Measurements from ENCODE around the gene AKIP1. TPM values are rescaled to one million over a fixed set of nuclear protein-coding genes. Genes with fewer than 3 reads are reported as not detected.

Gene AKIP1
- total and polyA plus RNA-seq, 2 of the 8 experiments (the other 6 are each of a cell fraction or from before 2014, with no cell fraction given), result 17.8 to 29.6 TPM

DNA sequence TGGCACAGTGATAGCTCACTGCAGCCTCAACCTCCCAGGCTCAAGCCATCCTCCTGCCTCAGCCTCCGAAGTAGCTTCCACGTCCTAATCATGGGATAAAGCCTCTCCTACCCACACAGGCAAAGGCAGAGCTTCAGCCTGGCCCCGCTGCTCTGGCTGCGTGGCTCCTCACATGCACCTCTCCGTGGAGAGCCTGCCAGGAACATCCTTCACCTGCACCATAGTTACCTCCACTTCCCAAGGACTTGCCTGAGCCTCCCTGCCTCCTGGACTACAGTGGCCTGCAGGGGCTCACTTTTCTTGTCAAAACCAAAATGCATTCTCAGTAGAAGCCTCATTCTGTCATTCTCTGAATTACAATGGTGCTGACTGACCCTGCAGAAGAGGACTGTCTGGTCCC lies 15.2 kb downstream of the AKIP1 start (continued):
- TF ChIP-seq, protein P1, sequence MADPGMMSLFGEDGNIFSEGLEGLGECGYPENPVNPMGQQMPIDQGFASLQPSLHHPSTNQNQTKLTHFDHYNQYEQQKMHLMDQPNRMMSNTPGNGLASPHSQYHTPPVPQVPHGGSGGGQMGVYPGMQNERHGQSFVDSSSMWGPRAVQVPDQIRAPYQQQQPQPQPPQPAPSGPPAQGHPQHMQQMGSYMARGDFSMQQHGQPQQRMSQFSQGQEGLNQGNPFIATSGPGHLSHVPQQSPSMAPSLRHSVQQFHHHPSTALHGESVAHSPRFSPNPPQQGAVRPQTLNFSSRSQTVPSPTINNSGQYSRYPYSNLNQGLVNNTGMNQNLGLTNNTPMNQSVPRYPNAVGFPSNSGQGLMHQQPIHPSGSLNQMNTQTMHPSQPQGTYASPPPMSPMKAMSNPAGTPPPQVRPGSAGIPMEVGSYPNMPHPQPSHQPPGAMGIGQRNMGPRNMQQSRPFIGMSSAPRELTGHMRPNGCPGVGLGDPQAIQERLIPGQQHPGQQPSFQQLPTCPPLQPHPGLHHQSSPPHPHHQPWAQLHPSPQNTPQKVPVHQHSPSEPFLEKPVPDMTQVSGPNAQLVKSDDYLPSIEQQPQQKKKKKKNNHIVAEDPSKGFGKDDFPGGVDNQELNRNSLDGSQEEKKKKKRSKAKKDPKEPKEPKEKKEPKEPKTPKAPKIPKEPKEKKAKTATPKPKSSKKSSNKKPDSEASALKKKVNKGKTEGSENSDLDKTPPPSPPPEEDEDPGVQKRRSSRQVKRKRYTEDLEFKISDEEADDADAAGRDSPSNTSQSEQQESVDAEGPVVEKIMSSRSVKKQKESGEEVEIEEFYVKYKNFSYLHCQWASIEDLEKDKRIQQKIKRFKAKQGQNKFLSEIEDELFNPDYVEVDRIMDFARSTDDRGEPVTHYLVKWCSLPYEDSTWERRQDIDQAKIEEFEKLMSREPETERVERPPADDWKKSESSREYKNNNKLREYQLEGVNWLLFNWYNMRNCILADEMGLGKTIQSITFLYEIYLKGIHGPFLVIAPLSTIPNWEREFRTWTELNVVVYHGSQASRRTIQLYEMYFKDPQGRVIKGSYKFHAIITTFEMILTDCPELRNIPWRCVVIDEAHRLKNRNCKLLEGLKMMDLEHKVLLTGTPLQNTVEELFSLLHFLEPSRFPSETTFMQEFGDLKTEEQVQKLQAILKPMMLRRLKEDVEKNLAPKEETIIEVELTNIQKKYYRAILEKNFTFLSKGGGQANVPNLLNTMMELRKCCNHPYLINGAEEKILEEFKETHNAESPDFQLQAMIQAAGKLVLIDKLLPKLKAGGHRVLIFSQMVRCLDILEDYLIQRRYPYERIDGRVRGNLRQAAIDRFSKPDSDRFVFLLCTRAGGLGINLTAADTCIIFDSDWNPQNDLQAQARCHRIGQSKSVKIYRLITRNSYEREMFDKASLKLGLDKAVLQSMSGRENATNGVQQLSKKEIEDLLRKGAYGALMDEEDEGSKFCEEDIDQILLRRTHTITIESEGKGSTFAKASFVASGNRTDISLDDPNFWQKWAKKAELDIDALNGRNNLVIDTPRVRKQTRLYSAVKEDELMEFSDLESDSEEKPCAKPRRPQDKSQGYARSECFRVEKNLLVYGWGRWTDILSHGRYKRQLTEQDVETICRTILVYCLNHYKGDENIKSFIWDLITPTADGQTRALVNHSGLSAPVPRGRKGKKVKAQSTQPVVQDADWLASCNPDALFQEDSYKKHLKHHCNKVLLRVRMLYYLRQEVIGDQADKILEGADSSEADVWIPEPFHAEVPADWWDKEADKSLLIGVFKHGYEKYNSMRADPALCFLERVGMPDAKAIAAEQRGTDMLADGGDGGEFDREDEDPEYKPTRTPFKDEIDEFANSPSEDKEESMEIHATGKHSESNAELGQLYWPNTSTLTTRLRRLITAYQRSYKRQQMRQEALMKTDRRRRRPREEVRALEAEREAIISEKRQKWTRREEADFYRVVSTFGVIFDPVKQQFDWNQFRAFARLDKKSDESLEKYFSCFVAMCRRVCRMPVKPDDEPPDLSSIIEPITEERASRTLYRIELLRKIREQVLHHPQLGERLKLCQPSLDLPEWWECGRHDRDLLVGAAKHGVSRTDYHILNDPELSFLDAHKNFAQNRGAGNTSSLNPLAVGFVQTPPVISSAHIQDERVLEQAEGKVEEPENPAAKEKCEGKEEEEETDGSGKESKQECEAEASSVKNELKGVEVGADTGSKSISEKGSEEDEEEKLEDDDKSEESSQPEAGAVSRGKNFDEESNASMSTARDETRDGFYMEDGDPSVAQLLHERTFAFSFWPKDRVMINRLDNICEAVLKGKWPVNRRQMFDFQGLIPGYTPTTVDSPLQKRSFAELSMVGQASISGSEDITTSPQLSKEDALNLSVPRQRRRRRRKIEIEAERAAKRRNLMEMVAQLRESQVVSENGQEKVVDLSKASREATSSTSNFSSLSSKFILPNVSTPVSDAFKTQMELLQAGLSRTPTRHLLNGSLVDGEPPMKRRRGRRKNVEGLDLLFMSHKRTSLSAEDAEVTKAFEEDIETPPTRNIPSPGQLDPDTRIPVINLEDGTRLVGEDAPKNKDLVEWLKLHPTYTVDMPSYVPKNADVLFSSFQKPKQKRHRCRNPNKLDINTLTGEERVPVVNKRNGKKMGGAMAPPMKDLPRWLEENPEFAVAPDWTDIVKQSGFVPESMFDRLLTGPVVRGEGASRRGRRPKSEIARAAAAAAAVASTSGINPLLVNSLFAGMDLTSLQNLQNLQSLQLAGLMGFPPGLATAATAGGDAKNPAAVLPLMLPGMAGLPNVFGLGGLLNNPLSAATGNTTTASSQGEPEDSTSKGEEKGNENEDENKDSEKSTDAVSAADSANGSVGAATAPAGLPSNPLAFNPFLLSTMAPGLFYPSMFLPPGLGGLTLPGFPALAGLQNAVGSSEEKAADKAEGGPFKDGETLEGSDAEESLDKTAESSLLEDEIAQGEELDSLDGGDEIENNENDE (IDR thresholded peaks at IDR 0.05; ENCODE audit: insufficient replicate concordance, low read length), result no peak
- no peak for TF ChIP-seq BCL11A (IDR thresholded peaks at IDR 0.05; ENCODE audit: low read depth in 2 of 2, low read length in 2 of 2)
- no peak for TF ChIP-seq EZH2 (IDR thresholded peaks at IDR 0.05; ENCODE audit: low read depth, low read length, severe bottlenecking)
- TF ChIP-seq POU5F1 (IDR thresholded peaks at IDR 0.05; ENCODE audit: low read depth, low read length), result no peak
- no peak for TF ChIP-seq FOSL1 (IDR thresholded peaks at IDR 0.05; ENCODE audit: insufficient read depth, low read depth, low read length)
- TF ChIP-seq BRCA1 (IDR thresholded peaks at IDR 0.05; ENCODE audit: low read depth, low read length), result no peak
- no peak for TF ChIP-seq EP300 (IDR thresholded peaks at IDR 0.05; ENCODE audit: borderline replicate concordance in 1 of 2, low read depth in 2 of 2, low read length in 2 of 2)
- TF ChIP-seq, protein P2, sequence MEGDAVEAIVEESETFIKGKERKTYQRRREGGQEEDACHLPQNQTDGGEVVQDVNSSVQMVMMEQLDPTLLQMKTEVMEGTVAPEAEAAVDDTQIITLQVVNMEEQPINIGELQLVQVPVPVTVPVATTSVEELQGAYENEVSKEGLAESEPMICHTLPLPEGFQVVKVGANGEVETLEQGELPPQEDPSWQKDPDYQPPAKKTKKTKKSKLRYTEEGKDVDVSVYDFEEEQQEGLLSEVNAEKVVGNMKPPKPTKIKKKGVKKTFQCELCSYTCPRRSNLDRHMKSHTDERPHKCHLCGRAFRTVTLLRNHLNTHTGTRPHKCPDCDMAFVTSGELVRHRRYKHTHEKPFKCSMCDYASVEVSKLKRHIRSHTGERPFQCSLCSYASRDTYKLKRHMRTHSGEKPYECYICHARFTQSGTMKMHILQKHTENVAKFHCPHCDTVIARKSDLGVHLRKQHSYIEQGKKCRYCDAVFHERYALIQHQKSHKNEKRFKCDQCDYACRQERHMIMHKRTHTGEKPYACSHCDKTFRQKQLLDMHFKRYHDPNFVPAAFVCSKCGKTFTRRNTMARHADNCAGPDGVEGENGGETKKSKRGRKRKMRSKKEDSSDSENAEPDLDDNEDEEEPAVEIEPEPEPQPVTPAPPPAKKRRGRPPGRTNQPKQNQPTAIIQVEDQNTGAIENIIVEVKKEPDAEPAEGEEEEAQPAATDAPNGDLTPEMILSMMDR (IDR thresholded peaks at IDR 0.05; ENCODE audit: control extremely low read depth in 1 of 3, insufficient read depth in 1 of 3, low read depth in 1 of 3, low read length in 3 of 3), result no peak
- TF ChIP-seq RFX5 (IDR thresholded peaks at IDR 0.05; ENCODE audit: borderline replicate concordance, low read depth, low read length), result no peak

Data from H1 (cell line).